GM12878 (cell line): ENCODE data around the gene CADM3.

ENCODE experiments used
- CEBPB ChIP-seq, 2 experiments: fragments of 150-350 bp in 1 of 2; IDR thresholded peaks; 2 replicates each; pipeline ENCODE4 v1.6.1; 2012 to 2014; ENCODE audit warnings: low read depth in 2 of 2, low read length in 2 of 2, borderline replicate concordance in 1 of 2, inconsistent platforms in 1 of 2
- CHD4 ChIP-seq: fragments of 200-600 bp; sonication (generic); IDR thresholded peaks from 2 replicates; pipeline ENCODE4 v1.6.1; 2016; ENCODE audit warnings: mild to moderate bottlenecking
- ETV6 ChIP-seq, 2 experiments: fragments of 450-650 bp in 1 of 2; IDR thresholded peaks in 1 of 2; conservative IDR thresholded peaks in 1 of 2; 2 replicates each; pipeline ENCODE4 v1.6.1; 2014; ENCODE audit warnings: antibody characterized with exemption in 1 of 2, borderline replicate concordance in 1 of 2, low read depth in 1 of 2, mild to moderate bottlenecking in 1 of 2, moderate library complexity in 1 of 2
- EZH2 ChIP-seq: IDR thresholded peaks from 2 replicates; pipeline ENCODE4 v1.6.1; 2012; ENCODE audit warnings: low read depth, mild to moderate bottlenecking, control low read depth, inconsistent platforms, low read length, borderline replicate concordance; ENCODE audit not compliant: control insufficient read depth
- FOXK2 ChIP-seq: fragments of 450-650 bp; IDR thresholded peaks from 2 replicates; pipeline ENCODE4 v1.6.1; 2017; ENCODE audit warnings: mild to moderate bottlenecking, moderate library complexity
- NRF1 ChIP-seq: conservative IDR thresholded peaks from 2 replicates; pipeline ENCODE4 v1.6.1; 2011; ENCODE audit warnings: mild to moderate bottlenecking, low read depth, low read length, improper control_type of control experiment
- POU2F2 ChIP-seq: IDR thresholded peaks from 3 replicates; pipeline ENCODE4 v1.6.1; 2011; ENCODE audit warnings: low read depth, mild to moderate bottlenecking, low read length, borderline replicate concordance
- TAF1 ChIP-seq: IDR thresholded peaks from 2 replicates; pipeline ENCODE4 v1.6.1; 2011; ENCODE audit warnings: mild to moderate bottlenecking, low read depth, low read length, borderline replicate concordance
- TARDBP ChIP-seq: IDR thresholded peaks from 2 replicates; pipeline ENCODE4 v1.6.1; 2016; ENCODE audit warnings: borderline replicate concordance
- TF ChIP-seq, protein P1 (sequence below): fragments of 450-650 bp; conservative IDR thresholded peaks from 2 replicates; pipeline ENCODE4 v1.6.1; 2017; ENCODE audit warnings: mild to moderate bottlenecking, moderate library complexity
- TF ChIP-seq, protein P2 (sequence below), 3 experiments: IDR thresholded peaks in 2 of 3; conservative IDR thresholded peaks in 1 of 3; 2 replicates each; pipeline ENCODE4 v1.5.1; 2011; ENCODE audit warnings: low read depth in 3 of 3, low read length in 3 of 3, mild to moderate bottlenecking in 3 of 3, control low read depth in 2 of 3, moderate library complexity in 2 of 3, inconsistent platforms in 1 of 3, mixed read lengths in 1 of 3; ENCODE audit not compliant: control insufficient read depth in 2 of 3, insufficient read depth in 1 of 3; ENCODE audit errors: extremely low read depth in 1 of 3
- TF ChIP-seq, protein P3 (sequence below): IDR thresholded peaks from 2 replicates; pipeline ENCODE4 v1.6.1; 2012; ENCODE audit warnings: mild to moderate bottlenecking, low read depth, low read length

DNA sequence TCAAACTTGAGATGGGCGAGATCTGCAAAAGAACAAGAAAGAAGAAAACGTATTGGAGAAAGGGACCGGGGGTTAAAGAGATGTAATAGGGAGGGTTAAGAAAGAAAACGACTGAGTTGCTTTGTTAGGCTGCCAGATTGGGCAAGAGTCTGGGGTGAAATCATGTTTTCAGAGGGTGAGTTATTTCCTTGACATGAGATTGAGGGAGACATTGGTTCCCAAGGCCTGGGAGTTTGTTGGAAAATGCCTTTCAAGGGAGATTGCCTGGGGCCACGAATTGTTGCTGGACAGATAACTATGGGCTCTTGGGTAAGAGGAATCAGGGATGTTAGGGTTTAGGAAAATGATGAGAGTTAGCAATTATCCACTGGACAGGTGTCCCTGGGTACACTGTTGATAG, 776 bp upstream of the CADM3 start:
- TF ChIP-seq TAF1 (no peak), TARDBP (no peak), EZH2 (no peak), FOXK2 (no peak), POU2F2 (no peak), CHD4 (no peak), CEBPB (IDR thresholded peaks at IDR 0.05; ENCODE audit: borderline replicate concordance in 1 of 2, low read depth in 2 of 2, low read length in 2 of 2) (no peak), ETV6 (conservative IDR thresholded peaks at IDR 0.05 in 1 of 2, IDR thresholded peaks at IDR 0.05 in 1 of 2; ENCODE audit: borderline replicate concordance in 1 of 2, low read depth in 1 of 2) (no peak), NRF1 (no peak)
- TF ChIP-seq, protein P1, sequence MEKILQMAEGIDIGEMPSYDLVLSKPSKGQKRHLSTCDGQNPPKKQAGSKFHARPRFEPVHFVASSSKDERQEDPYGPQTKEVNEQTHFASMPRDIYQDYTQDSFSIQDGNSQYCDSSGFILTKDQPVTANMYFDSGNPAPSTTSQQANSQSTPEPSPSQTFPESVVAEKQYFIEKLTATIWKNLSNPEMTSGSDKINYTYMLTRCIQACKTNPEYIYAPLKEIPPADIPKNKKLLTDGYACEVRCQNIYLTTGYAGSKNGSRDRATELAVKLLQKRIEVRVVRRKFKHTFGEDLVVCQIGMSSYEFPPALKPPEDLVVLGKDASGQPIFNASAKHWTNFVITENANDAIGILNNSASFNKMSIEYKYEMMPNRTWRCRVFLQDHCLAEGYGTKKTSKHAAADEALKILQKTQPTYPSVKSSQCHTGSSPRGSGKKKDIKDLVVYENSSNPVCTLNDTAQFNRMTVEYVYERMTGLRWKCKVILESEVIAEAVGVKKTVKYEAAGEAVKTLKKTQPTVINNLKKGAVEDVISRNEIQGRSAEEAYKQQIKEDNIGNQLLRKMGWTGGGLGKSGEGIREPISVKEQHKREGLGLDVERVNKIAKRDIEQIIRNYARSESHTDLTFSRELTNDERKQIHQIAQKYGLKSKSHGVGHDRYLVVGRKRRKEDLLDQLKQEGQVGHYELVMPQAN, result no peak
- TF ChIP-seq, protein P2, sequence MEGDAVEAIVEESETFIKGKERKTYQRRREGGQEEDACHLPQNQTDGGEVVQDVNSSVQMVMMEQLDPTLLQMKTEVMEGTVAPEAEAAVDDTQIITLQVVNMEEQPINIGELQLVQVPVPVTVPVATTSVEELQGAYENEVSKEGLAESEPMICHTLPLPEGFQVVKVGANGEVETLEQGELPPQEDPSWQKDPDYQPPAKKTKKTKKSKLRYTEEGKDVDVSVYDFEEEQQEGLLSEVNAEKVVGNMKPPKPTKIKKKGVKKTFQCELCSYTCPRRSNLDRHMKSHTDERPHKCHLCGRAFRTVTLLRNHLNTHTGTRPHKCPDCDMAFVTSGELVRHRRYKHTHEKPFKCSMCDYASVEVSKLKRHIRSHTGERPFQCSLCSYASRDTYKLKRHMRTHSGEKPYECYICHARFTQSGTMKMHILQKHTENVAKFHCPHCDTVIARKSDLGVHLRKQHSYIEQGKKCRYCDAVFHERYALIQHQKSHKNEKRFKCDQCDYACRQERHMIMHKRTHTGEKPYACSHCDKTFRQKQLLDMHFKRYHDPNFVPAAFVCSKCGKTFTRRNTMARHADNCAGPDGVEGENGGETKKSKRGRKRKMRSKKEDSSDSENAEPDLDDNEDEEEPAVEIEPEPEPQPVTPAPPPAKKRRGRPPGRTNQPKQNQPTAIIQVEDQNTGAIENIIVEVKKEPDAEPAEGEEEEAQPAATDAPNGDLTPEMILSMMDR (IDR thresholded peaks at IDR 0.05 in 2 of 3, conservative IDR thresholded peaks at IDR 0.05 in 1 of 3; ENCODE audit: control insufficient read depth in 2 of 3, extremely low read depth in 1 of 3, insufficient read depth in 1 of 3, low read depth in 3 of 3, low read length in 3 of 3), result no peak
- TF ChIP-seq, protein P3, sequence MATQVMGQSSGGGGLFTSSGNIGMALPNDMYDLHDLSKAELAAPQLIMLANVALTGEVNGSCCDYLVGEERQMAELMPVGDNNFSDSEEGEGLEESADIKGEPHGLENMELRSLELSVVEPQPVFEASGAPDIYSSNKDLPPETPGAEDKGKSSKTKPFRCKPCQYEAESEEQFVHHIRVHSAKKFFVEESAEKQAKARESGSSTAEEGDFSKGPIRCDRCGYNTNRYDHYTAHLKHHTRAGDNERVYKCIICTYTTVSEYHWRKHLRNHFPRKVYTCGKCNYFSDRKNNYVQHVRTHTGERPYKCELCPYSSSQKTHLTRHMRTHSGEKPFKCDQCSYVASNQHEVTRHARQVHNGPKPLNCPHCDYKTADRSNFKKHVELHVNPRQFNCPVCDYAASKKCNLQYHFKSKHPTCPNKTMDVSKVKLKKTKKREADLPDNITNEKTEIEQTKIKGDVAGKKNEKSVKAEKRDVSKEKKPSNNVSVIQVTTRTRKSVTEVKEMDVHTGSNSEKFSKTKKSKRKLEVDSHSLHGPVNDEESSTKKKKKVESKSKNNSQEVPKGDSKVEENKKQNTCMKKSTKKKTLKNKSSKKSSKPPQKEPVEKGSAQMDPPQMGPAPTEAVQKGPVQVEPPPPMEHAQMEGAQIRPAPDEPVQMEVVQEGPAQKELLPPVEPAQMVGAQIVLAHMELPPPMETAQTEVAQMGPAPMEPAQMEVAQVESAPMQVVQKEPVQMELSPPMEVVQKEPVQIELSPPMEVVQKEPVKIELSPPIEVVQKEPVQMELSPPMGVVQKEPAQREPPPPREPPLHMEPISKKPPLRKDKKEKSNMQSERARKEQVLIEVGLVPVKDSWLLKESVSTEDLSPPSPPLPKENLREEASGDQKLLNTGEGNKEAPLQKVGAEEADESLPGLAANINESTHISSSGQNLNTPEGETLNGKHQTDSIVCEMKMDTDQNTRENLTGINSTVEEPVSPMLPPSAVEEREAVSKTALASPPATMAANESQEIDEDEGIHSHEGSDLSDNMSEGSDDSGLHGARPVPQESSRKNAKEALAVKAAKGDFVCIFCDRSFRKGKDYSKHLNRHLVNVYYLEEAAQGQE, result no peak
